Trophoblast cell (in vitro differentiated cells and primary cell): ENCODE data around the gene PHC3.

Source experiments
- DNase-seq, 2 donors: peaks; one replicate each; pipeline ENCODE4 v3.0.0-alpha.2; 2016
- H2AFZ ChIP-seq: 2 replicates; pipeline ENCODE4 v1.6.1; 2013; ENCODE audit warnings: low read length, moderate library complexity, mild to moderate bottlenecking; ENCODE audit not compliant: insufficient read depth, poor library complexity
- H2AK5ac ChIP-seq: 2 replicates; pipeline ENCODE4 v1.6.1; 2013; ENCODE audit warnings: mild to moderate bottlenecking, low read length
- H2BK120ac ChIP-seq: 2 replicates; pipeline ENCODE4 v1.6.1; 2013; ENCODE audit warnings: low read length, mild to moderate bottlenecking, moderate library complexity; ENCODE audit not compliant: insufficient read depth, poor library complexity
- H2BK12ac ChIP-seq: 2 replicates; pipeline ENCODE4 v1.6.1; 2013; ENCODE audit warnings: mild to moderate bottlenecking, low read length, moderate library complexity
- H2BK5ac ChIP-seq: 2 replicates; pipeline ENCODE4 v1.6.1; 2013; ENCODE audit warnings: low read length, low read depth, moderate library complexity, mild to moderate bottlenecking; ENCODE audit not compliant: poor library complexity
- H3K14ac ChIP-seq: 2 replicates; pipeline ENCODE4 v1.6.1; 2013; ENCODE audit warnings: mild to moderate bottlenecking, low read length
- H3K18ac ChIP-seq: 2 replicates; pipeline ENCODE4 v1.6.1; 2013; ENCODE audit warnings: mild to moderate bottlenecking, low read length
- H3K23ac ChIP-seq: 2 replicates; pipeline ENCODE4 v1.6.1; 2013; ENCODE audit warnings: low read length
- H3K27ac ChIP-seq: 2 replicates; pipeline ENCODE4 v1.5.1; 2013; ENCODE audit warnings: low read depth, mild to moderate bottlenecking, inconsistent platforms, low read length, moderate library complexity
- H3K27me3 ChIP-seq: 2 replicates; pipeline ENCODE4 v1.6.1; 2013; ENCODE audit warnings: inconsistent platforms, mild to moderate bottlenecking, low read length, moderate library complexity; ENCODE audit not compliant: insufficient read depth
- H3K36me3 ChIP-seq, 2 experiments: 1 replicate in 1 of 2; 2 replicates in 1 of 2; pipeline ENCODE4 v1.6.1; 2013; ENCODE audit warnings: low read length in 2 of 2, mild to moderate bottlenecking in 2 of 2, moderate library complexity in 1 of 2; ENCODE audit not compliant: insufficient read depth in 2 of 2, control insufficient read depth in 1 of 2
- H3K4ac ChIP-seq: 2 replicates; pipeline ENCODE4 v1.6.1; 2013; ENCODE audit warnings: low read depth, mild to moderate bottlenecking, low read length, moderate library complexity
- H3K4me1 ChIP-seq, 2 experiments: 1 replicate in 1 of 2; 2 replicates in 1 of 2; pipeline ENCODE4 v1.6.1; 2013; ENCODE audit warnings: low read length in 2 of 2, mild to moderate bottlenecking in 2 of 2, moderate library complexity in 1 of 2; ENCODE audit not compliant: insufficient read depth in 2 of 2, control insufficient read depth in 1 of 2
- H3K4me2 ChIP-seq: 2 replicates; pipeline ENCODE4 v1.6.1; 2013; ENCODE audit warnings: inconsistent platforms, mild to moderate bottlenecking, low read length, moderate library complexity
- H3K4me3 ChIP-seq: 2 replicates; pipeline ENCODE4 v1.5.1; 2013; ENCODE audit warnings: mild to moderate bottlenecking, low read depth, low read length, inconsistent platforms
- H3K79me1 ChIP-seq: one replicate; pipeline ENCODE4 v1.6.1; 2013; ENCODE audit warnings: low read length
- H3K79me2 ChIP-seq: 2 replicates; pipeline ENCODE4 v1.6.1; 2013; ENCODE audit warnings: low read length, mild to moderate bottlenecking; ENCODE audit not compliant: control insufficient read depth, insufficient read depth, poor library complexity
- H3K9ac ChIP-seq: 2 replicates; pipeline ENCODE4 v1.6.1; 2013; ENCODE audit warnings: mild to moderate bottlenecking, low read length
- H3K9me3 ChIP-seq: 2 replicates; pipeline ENCODE4 v1.6.1; 2013; ENCODE audit warnings: low read depth, mild to moderate bottlenecking, control low read depth, inconsistent platforms, low read length; ENCODE audit not compliant: insufficient read depth
- H4K12ac ChIP-seq: 2 replicates; pipeline ENCODE4 v1.6.1; 2013; ENCODE audit warnings: low read depth, mild to moderate bottlenecking, low read length, moderate library complexity
- H4K8ac ChIP-seq: 2 replicates; pipeline ENCODE4 v1.6.1; 2013; ENCODE audit warnings: low read depth, mild to moderate bottlenecking, low read length, moderate library complexity
- H4K91ac ChIP-seq: one replicate; pipeline ENCODE4 v1.6.1; 2013; ENCODE audit warnings: low read depth, mild to moderate bottlenecking, low read length, moderate library complexity
- WGBS: extraction: QIAGEN DNeasy Blood & Tissue Kit; methylation state at CpG from one replicate; pipeline ENCODE4 v1.1.7; 2013; ENCODE audit warnings: missing lambda C conversion rate; ENCODE audit not compliant: insufficient read length, insufficient coverage; ENCODE audit errors: extremely low coverage; 5-methylcytosine and 5-hydroxymethylcytosine counted together

Gene PHC3

GRCh38 chr3:170089862-170090600 is 91.5 kb downstream of the PHC3 start:
- Histone ChIP-seq H3K23ac (no peak overlapping the region), H3K79me1 (no peaks in the 10 kb centered on the region), H3K4me2 (no peak overlapping the region), H3K27me3 (no peaks in the 10 kb centered on the region), H3K9ac (no peak overlapping the region), H3K4ac (no peak overlapping the region), H2AFZ (no peak overlapping the region), H3K4me3 (no peak overlapping the region), H4K8ac (no peak overlapping the region), H2BK120ac (no peak overlapping the region), H2BK12ac (no peak overlapping the region), H3K4me1 (no peaks in the 10 kb centered on the region), H2BK5ac (no peak overlapping the region), H3K9me3 (no peaks in the 10 kb centered on the region), H3K18ac (no peak overlapping the region), H3K14ac (no peak overlapping the region), H4K12ac (no peak overlapping the region), H3K36me3 (peaks cover 1 to 3% of the 10 kb centered on the region in 2 experiments), H4K91ac (no peak overlapping the region), H3K27ac (no peak overlapping the region), H2AK5ac (no peak overlapping the region), H3K79me2 (no peaks in the 10 kb centered on the region)
- DNase-seq = no peak
- no CpG with 5 or more reads among the region's 3 CpGs for WGBS

- Histone ChIP-seq H3K18ac (no peak overlapping the region), H2AFZ (no peak overlapping the region), H3K79me2 (no peaks in the 10 kb centered on the region), H2AK5ac (no peak overlapping the region), H3K4ac (no peak overlapping the region), H4K91ac (no peak overlapping the region), H3K4me2 (no peak overlapping the region), H4K12ac (no peak overlapping the region), H3K4me3 (no peak overlapping the region), H3K14ac (no peak overlapping the region), H3K23ac (no peak overlapping the region), H2BK12ac (no peak overlapping the region), H3K79me1 (no peaks in the 10 kb centered on the region), H3K9ac (no peak overlapping the region), H3K9me3 (no peaks in the 10 kb centered on the region), H3K27ac (no peak overlapping the region), H3K27me3 (no peaks in the 10 kb centered on the region), H2BK5ac (no peak overlapping the region), H3K36me3 (peaks cover 3% of the 10 kb centered on the region in 2 experiments), H3K4me1 (no peaks in the 10 kb centered on the region), H2BK120ac (no peak overlapping the region), H4K8ac (no peak overlapping the region)
- DNase-seq = no peak
- no CpG with 5 or more reads among the region's 6 CpGs for WGBS
These were observed 96.1 kb downstream of the PHC3 start for GRCh38 chr3:170085396-170085795.

DNA sequence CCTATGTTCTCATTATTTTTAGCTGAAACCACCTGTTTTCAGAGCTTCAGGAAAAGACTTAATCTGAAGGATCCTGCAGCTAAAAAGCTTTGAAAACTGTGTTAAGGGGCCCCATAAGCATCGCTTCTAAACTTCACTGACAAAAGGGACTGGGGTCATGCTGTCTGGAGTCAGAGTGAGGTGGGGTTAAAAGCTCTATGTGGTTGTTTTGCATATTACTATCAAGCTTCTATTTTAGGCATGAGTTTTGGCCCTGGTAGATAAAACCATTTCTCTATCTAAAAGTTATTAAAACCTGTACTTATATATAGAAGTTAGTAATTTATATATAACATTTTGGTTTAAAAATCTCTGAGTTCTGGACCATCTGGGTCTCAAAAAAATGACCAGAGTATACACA is 98.2 kb downstream of the PHC3 start:
- H3K23ac ChIP-seq = no peak overlapping the region
- H2BK120ac ChIP-seq = no peak overlapping the region
- no peaks in the 10 kb centered on the region for H3K4me1 ChIP-seq
- no peaks in the 10 kb centered on the region for H3K9me3 ChIP-seq
- no peak overlapping the region for H4K12ac ChIP-seq
- no peak overlapping the region for H2AFZ ChIP-seq
- peaks cover 3% of the 10 kb centered on the region in 2 experiments for H3K36me3 ChIP-seq
- H3K4me2 ChIP-seq = no peak overlapping the region
- WGBS = no CpG with 5 or more reads among the region's 1 CpG
- H3K27ac ChIP-seq = no peak overlapping the region
- H3K18ac ChIP-seq = no peak overlapping the region
- no peak overlapping the region for H2AK5ac ChIP-seq
- no peak overlapping the region for H3K9ac ChIP-seq
- no peak for DNase-seq
- no peaks in the 10 kb centered on the region for H3K27me3 ChIP-seq
- H4K91ac ChIP-seq = no peak overlapping the region
- H3K79me1 ChIP-seq = no peaks in the 10 kb centered on the region
- H3K4ac ChIP-seq = no peak overlapping the region
- H2BK12ac ChIP-seq = no peak overlapping the region
- no peaks in the 10 kb centered on the region for H3K79me2 ChIP-seq
- H3K14ac ChIP-seq = no peak overlapping the region
- no peak overlapping the region for H3K4me3 ChIP-seq
- no peak overlapping the region for H4K8ac ChIP-seq
- H2BK5ac ChIP-seq = no peak overlapping the region

GRCh38 chr3:170081079-170081741 is 100.3 kb downstream of the PHC3 start:
- Histone ChIP-seq H3K27me3 (no peaks in the 10 kb centered on the region), H3K4me3 (no peak overlapping the region), H2AFZ (no peak overlapping the region), H3K9me3 (no peaks in the 10 kb centered on the region), H3K4ac (no peak overlapping the region), H4K8ac (no peak overlapping the region), H3K36me3 (peaks cover 3% of the 10 kb centered on the region in 2 experiments), H3K27ac (no peak overlapping the region), H3K79me2 (no peaks in the 10 kb centered on the region), H4K91ac (no peak overlapping the region), H2AK5ac (no peak overlapping the region), H3K23ac (no peak overlapping the region), H3K4me1 (no peaks in the 10 kb centered on the region), H3K4me2 (no peak overlapping the region), H4K12ac (no peak overlapping the region), H3K14ac (no peak overlapping the region), H2BK5ac (no peak overlapping the region), H3K79me1 (no peaks in the 10 kb centered on the region), H3K18ac (no peak overlapping the region), H2BK120ac (no peak overlapping the region), H2BK12ac (no peak overlapping the region), H3K9ac (no peak overlapping the region)
- no CpG with 5 or more reads among the region's 1 CpG for WGBS
- DNase-seq = no peak
